Neural progenitor cell (in vitro differentiated cells): ENCODE data around the gene ENPP7. TPM values are rescaled to one million over a fixed set of nuclear protein-coding genes. Genes with fewer than 3 reads are reported as not detected.

ENCODE experiments used
- DNase-seq: peaks from one replicate; pipeline ENCODE4 v3.0.0-alpha.2; 2016; ENCODE audit warnings: low spot score
- H2AFZ ChIP-seq: fragments of 200-600 bp; sonication (generic); replicated peaks from 2 replicates; pipeline ENCODE4 v1.6.1; 2016; ENCODE audit warnings: antibody characterized with exemption
- H3F3A ChIP-seq: fragments of 200-600 bp; sonication (generic); 2 replicates; pipeline ENCODE4 v1.6.1; 2016; ENCODE audit warnings: antibody characterized with exemption, low read depth
- H3K27ac ChIP-seq: fragments of 200-600 bp; sonication (generic); 2 replicates; pipeline ENCODE4 v1.5.1; 2016; ENCODE audit warnings: mild to moderate bottlenecking
- H3K27me3 ChIP-seq: fragments of 200-600 bp; sonication (generic); 2 replicates; pipeline ENCODE4 v1.6.1; 2016; ENCODE audit warnings: mild to moderate bottlenecking, moderate library complexity
- H3K36me3 ChIP-seq: fragments of 200-600 bp; sonication (generic); 2 replicates; pipeline ENCODE4 v1.5.1; 2016
- H3K4me1 ChIP-seq: fragments of 200-600 bp; sonication (generic); 2 replicates; pipeline ENCODE4 v1.6.1; 2016; ENCODE audit warnings: mixed run types
- H3K4me2 ChIP-seq: fragments of 200-600 bp; sonication (generic); 2 replicates; pipeline ENCODE4 v1.6.1; 2016
- H3K4me3 ChIP-seq: fragments of 200-600 bp; sonication (generic); 2 replicates; pipeline ENCODE4 v1.5.1; 2016
- H3K79me2 ChIP-seq: fragments of 200-600 bp; sonication (generic); 2 replicates; pipeline ENCODE4 v1.6.1; 2016; ENCODE audit warnings: low read depth
- H3K9ac ChIP-seq: fragments of 200-600 bp; sonication (generic); 2 replicates; pipeline ENCODE4 v1.6.1; 2016
- H3K9me3 ChIP-seq: fragments of 200-600 bp; sonication (generic); 2 replicates; pipeline ENCODE4 v1.5.1; 2016; ENCODE audit warnings: low read depth
- H4K20me1 ChIP-seq: fragments of 200-600 bp; sonication (generic); 2 replicates; pipeline ENCODE4 v1.6.1; 2016; ENCODE audit warnings: low read depth
- H3K27ac Mint-ChIP-seq: 3 replicates; pipeline ENCODE4 v1.8.0; 2021; ENCODE audit warnings: mixed read lengths
- H3K27me3 Mint-ChIP-seq: 2 replicates; pipeline ENCODE4 v1.8.0; 2022; ENCODE audit warnings: low read depth, mild to moderate bottlenecking, inconsistent platforms, moderate library complexity, mixed read lengths; ENCODE audit not compliant: insufficient read depth
- H3K36me3 Mint-ChIP-seq: 3 replicates; pipeline ENCODE4 v1.8.0; 2021; ENCODE audit warnings: mixed read lengths
- H3K4me1 Mint-ChIP-seq: 3 replicates; pipeline ENCODE4 v1.8.0; 2021; ENCODE audit warnings: mixed read lengths
- H3K4me3 Mint-ChIP-seq: 3 replicates; pipeline ENCODE4 v1.8.0; 2021; ENCODE audit warnings: mild to moderate bottlenecking, moderate library complexity, mixed read lengths
- H3K9me3 Mint-ChIP-seq: 3 replicates; pipeline ENCODE4 v1.8.0; 2020; ENCODE audit warnings: mixed read lengths
- CTCF ChIP-seq: fragments of 200-600 bp; sonication (generic); IDR thresholded peaks from 2 replicates; pipeline ENCODE4 v1.5.1; 2017; ENCODE audit warnings: antibody characterized with exemption, mild to moderate bottlenecking
- EZH2 ChIP-seq: fragments of 200-600 bp; sonication (generic); IDR thresholded peaks from 2 replicates; pipeline ENCODE4 v1.6.1; 2017; ENCODE audit warnings: antibody characterized with exemption, mild to moderate bottlenecking, moderate library complexity
- EZH2phosphoT487 ChIP-seq: fragments of 200-600 bp; sonication (generic); IDR thresholded peaks from 2 replicates; pipeline ENCODE4 v1.6.1; 2017; ENCODE audit warnings: antibody characterized with exemption
- total RNA-seq: library from RNA; depleted of rRNA; stranded (reverse); fragments of >200 nt; gene quantifications from 2 replicates; pipeline ENCODE4 v1.2.3, GENCODE V29; 2015; ENCODE audit warnings: low replicate concordance

The ENPP7 gene
- total RNA-seq, 1 donor from 2014 or later = not detected

DNA sequence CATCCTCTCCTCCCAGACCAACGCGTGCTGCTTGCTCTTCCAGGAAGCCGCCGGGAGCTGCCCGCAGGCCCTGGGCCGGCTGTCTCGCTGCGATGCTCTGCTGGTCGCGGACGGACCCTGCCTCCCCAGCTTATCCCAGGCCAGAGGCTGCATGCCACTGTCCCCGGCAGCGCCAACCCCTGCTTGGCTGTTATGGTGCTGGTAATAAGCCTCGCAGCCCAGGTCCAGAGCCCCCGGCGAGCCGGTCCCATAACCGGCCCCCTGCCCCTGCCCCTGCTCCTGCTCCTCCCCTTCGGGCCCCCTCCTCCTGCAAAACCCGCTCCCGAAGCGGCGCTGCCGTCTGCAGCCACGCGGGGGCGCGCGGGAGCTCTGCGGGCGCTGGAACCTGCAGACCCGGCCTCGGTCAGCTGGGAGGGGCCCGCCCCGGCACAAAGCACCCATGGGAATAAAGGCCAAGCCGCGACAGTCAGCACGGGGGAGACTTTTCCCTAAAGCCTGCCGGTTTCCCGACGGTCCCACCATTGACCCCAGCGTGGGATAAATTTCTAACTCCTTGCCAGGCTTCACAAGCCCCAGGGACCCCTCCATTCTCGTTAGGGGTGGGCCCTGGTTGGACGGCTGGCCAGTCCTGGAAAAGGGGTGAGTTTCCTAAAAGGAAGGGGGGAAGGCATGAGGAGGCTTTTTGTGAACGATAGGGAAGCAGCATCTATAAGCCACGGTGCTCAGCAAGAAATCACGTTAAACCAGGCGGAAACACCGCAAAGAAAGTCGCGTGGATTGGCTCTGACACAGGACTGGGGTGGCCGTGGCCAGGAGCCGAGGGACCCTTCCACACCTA lies 11.2 kb downstream of the ENPP7 start:
- Histone ChIP-seq H3F3A (peaks cover 8% of the 10 kb centered on the region), H3K9ac (no peak overlapping the region), H3K27ac (no peak overlapping the region), H3K9me3 (no peaks in the 10 kb centered on the region), H4K20me1 (peaks cover 6% of the 10 kb centered on the region), H3K79me2 (no peaks in the 10 kb centered on the region), H3K4me3 (peak overlapping the region; percentile 47), H3K27me3 (peaks cover 74% of the 10 kb centered on the region), H3K4me2 (peak overlapping the region; percentile 72), H2AFZ (peak overlapping the region; percentile 53), H3K36me3 (no peaks in the 10 kb centered on the region), H3K4me1 (peaks cover 21% of the 10 kb centered on the region)
- Mint-ChIP-seq H3K27ac (no peak overlapping the region), H3K36me3 (no peaks in the 10 kb centered on the region), H3K4me1 (peaks cover 50% of the 10 kb centered on the region), H3K27me3 (peaks cover 23% of the 10 kb centered on the region), H3K4me3 (peak overlapping the region; percentile 71), H3K9me3 (no peaks in the 10 kb centered on the region)
- peak; percentile 87 for DNase-seq
- TF ChIP-seq EZH2 = peak; percentile 78
- peak; percentile 58 for TF ChIP-seq EZH2phosphoT487
- TF ChIP-seq CTCF = peak; percentile 99

GRCh38 chr17:79742589-79742918 lies 11.8 kb downstream of the ENPP7 start:
- H3K27ac Mint-ChIP-seq = no peak overlapping the region

GRCh38 chr17:79742951-79743476 lies 12.3 kb downstream of the ENPP7 start:
- Histone ChIP-seq H3K4me1 (peaks cover 31% of the 10 kb centered on the region), H4K20me1 (peaks cover 16% of the 10 kb centered on the region), H3K27ac (no peak overlapping the region), H3F3A (peaks cover 19% of the 10 kb centered on the region), H3K4me2 (no peak overlapping the region), H3K27me3 (peaks cover 84% of the 10 kb centered on the region), H3K9me3 (no peaks in the 10 kb centered on the region), H2AFZ (no peak overlapping the region), H3K4me3 (no peak overlapping the region), H3K36me3 (no peaks in the 10 kb centered on the region), H3K79me2 (no peaks in the 10 kb centered on the region), H3K9ac (no peak overlapping the region)
- peak overlapping the region; percentile 63 for H3K4me3 Mint-ChIP-seq
- no peaks in the 10 kb centered on the region for H3K9me3 Mint-ChIP-seq
- peaks cover 55% of the 10 kb centered on the region for H3K4me1 Mint-ChIP-seq
- no peaks in the 10 kb centered on the region for H3K36me3 Mint-ChIP-seq
- H3K27ac Mint-ChIP-seq = peak overlapping the region; percentile 91
- H3K27me3 Mint-ChIP-seq = peaks cover 31% of the 10 kb centered on the region
- DNase-seq = peak; percentile 21
- no peak for TF ChIP-seq EZH2
- TF ChIP-seq EZH2phosphoT487 = no peak
- TF ChIP-seq CTCF = no peak

More at GRCh38 chr17:79742589-79742918, 11.8 kb downstream of the ENPP7 start:
- Histone ChIP-seq H3K4me1 (peaks cover 27% of the 10 kb centered on the region), H3K9ac (no peak overlapping the region), H3K4me2 (peak overlapping the region; percentile 72), H3K27me3 (peaks cover 79% of the 10 kb centered on the region), H3K4me3 (no peak overlapping the region), H2AFZ (no peak overlapping the region), H3K79me2 (no peaks in the 10 kb centered on the region), H3K9me3 (no peaks in the 10 kb centered on the region), H3F3A (peaks cover 14% of the 10 kb centered on the region), H4K20me1 (peaks cover 11% of the 10 kb centered on the region), H3K36me3 (no peaks in the 10 kb centered on the region), H3K27ac (no peak overlapping the region)
- H3K36me3 Mint-ChIP-seq = no peaks in the 10 kb centered on the region
- no peaks in the 10 kb centered on the region for H3K9me3 Mint-ChIP-seq
- peaks cover 54% of the 10 kb centered on the region for H3K4me1 Mint-ChIP-seq
- peaks cover 27% of the 10 kb centered on the region for H3K27me3 Mint-ChIP-seq
- no peak for TF ChIP-seq EZH2
- TF ChIP-seq EZH2phosphoT487 = no peak
- TF ChIP-seq CTCF = no peak
- no peak for DNase-seq
- H3K4me3 Mint-ChIP-seq = peak overlapping the region; percentile 71
